ENCODE measurements around the gene VRK1. TPM values are rescaled to one million over a fixed set of nuclear protein-coding genes. Genes with fewer than 3 reads are reported as not detected.

The VRK1 gene
- total RNA-seq, 1 donor from 2014 or later = 14.2 TPM

- no peak for DNase-seq (ENCODE audit: extremely low read depth, low read depth, low spot score)
Measured at GRCh38 chr14:96817750-96818666, 20.8 kb downstream of the VRK1 start.

- DNase-seq (ENCODE audit: extremely low read depth, low read depth, low spot score) = no peak
Measured at GRCh38 chr14:96821501-96821900, 24.3 kb downstream of the VRK1 start.

- DNase-seq (ENCODE audit: extremely low read depth, low read depth, low spot score) = no peak
Measured at GRCh38 chr14:96823652-96824051, 26.5 kb downstream of the VRK1 start.

GRCh38 chr14:96824283-96824682 lies 27.1 kb downstream of the VRK1 start:
- DNase-seq (ENCODE audit: extremely low read depth, low read depth, low spot score) = no peak

GRCh38 chr14:96826818-96827217 lies 29.6 kb downstream of the VRK1 start:
- no peak for DNase-seq (ENCODE audit: extremely low read depth, low read depth, low spot score)

GRCh38 chr14:96827290-96827689 lies 30.1 kb downstream of the VRK1 start:
- no peak for DNase-seq (ENCODE audit: extremely low read depth, low read depth, low spot score)

GRCh38 chr14:96829791-96830190 lies 32.6 kb downstream of the VRK1 start:
- no peak for DNase-seq (ENCODE audit: extremely low read depth, low read depth, low spot score)

- DNase-seq (ENCODE audit: extremely low read depth, low read depth, low spot score) = no peak
Measured at GRCh38 chr14:96830946-96831345, 33.8 kb downstream of the VRK1 start.

GRCh38 chr14:96832351-96832750 lies 35.2 kb downstream of the VRK1 start:
- DNase-seq (ENCODE audit: extremely low read depth, low read depth, low spot score) = no peak

GRCh38 chr14:96838449-96838848 lies 41.3 kb downstream of the VRK1 start:
- no peak for DNase-seq (ENCODE audit: extremely low read depth, low read depth, low spot score)

GRCh38 chr14:96839251-96839650 lies 42.1 kb downstream of the VRK1 start:
- no peak for DNase-seq (ENCODE audit: extremely low read depth, low read depth, low spot score)

- no peak for DNase-seq (ENCODE audit: extremely low read depth, low read depth, low spot score)
Measured at GRCh38 chr14:96843137-96843536, 46.0 kb downstream of the VRK1 start.

GRCh38 chr14:96844857-96845570 lies 47.8 kb downstream of the VRK1 start:
- DNase-seq (ENCODE audit: extremely low read depth, low read depth, low spot score) = no peak

GRCh38 chr14:96847451-96847850 lies 50.3 kb downstream of the VRK1 start:
- no peak for DNase-seq (ENCODE audit: extremely low read depth, low read depth, low spot score)

- DNase-seq (ENCODE audit: extremely low read depth, low read depth, low spot score) = no peak
Measured at GRCh38 chr14:96848011-96848410, 50.8 kb downstream of the VRK1 start.

- no peak for DNase-seq (ENCODE audit: extremely low read depth, low read depth, low spot score)
Measured at GRCh38 chr14:96849733-96850132, 52.6 kb downstream of the VRK1 start.

- DNase-seq (ENCODE audit: extremely low read depth, low read depth, low spot score) = no peak
Measured at GRCh38 chr14:96851694-96852381, 54.7 kb downstream of the VRK1 start.

GRCh38 chr14:96852823-96853422 lies 55.7 kb downstream of the VRK1 start:
- peak; percentile 31 for DNase-seq (ENCODE audit: extremely low read depth, low read depth, low spot score)

GRCh38 chr14:96858643-96859042 lies 61.5 kb downstream of the VRK1 start:
- DNase-seq (ENCODE audit: extremely low read depth, low read depth, low spot score) = no peak

GRCh38 chr14:96861568-96862310 lies 64.6 kb downstream of the VRK1 start:
- no peak for DNase-seq (ENCODE audit: extremely low read depth, low read depth, low spot score)
